NCI-H2196 (cell line): ENCODE results near the gene MADCAM1.

Experiments used
- DNase-seq: peaks from one replicate; lab custom pipeline; 2025; ENCODE audit not compliant: unreplicated experiment; lab: John Stamatoyannopoulos, UW

MADCAM1 gene

GRCh38 chr19:488505-489417 lies 7.5 kb upstream of the MADCAM1 start:
- DNase-seq, result peak; percentile 93

GRCh38 chr19:489418-490196 lies 6.7 kb upstream of the MADCAM1 start:
- no peak for DNase-seq

GRCh38 chr19:491146-491741 lies 5.0 kb upstream of the MADCAM1 start:
- DNase-seq, result no peak

DNA sequence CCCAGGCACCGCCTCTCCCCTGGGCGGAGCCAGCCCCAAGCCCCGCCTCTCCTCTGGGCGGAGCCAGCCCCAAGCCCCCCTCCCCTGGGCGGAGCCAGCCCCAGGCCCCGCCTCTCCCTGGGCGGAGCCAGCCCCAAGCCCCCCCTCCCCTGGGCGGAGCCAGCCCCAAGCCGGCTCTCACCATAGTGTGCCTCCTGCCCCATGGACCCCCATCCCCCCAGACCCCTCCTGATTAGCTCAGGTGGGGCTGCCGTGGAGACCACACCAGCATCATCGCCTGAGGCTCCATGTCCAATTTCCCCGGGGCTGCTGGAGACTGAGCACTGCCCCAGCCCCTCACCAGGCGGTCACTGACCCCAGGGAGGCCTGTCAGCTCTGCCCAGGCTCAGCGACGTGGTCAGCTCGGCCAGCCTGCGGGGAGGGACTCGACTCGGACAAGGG lies 4.2 kb upstream of the MADCAM1 start:
- no peak for DNase-seq

DNA sequence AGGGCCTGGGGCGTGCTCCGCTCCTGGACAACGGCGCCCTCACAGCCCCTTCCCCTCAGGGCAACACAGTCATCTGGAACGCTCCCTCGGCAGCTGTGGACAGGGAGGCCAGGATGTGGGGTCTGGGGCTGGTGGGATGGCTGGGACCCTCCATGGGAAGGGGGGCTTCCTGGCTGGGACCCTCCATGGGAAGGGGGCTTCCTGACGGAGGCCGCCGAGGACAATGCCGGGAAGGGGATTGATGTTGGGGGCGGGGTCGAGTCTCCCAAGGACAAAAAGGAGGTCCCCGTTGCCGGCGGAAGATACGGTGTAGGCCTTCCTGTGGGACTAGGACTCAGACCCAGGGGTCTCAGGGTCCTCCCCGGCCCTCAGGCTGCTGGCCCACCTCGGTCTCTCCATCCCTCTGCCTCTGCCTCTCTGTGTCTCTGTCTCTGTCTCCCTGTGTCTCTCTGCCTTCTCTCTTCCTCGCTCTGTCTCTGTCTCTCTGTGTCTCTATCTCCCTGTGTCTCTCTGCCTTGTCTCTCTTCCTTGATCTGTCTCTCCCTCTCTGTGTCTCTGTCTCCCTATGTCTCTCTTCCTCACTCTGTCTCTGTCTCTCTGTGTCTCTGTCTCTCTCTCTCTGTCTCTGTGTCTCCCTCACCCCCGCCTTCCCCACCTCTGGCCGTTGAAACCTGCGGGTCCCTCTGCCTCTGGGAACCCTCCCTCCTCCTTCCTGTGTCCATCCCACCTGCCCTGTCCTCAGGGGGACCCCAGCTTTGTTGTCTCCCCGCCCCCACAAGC lies 2.7 kb upstream of the MADCAM1 start:
- no peak for DNase-seq

DNA sequence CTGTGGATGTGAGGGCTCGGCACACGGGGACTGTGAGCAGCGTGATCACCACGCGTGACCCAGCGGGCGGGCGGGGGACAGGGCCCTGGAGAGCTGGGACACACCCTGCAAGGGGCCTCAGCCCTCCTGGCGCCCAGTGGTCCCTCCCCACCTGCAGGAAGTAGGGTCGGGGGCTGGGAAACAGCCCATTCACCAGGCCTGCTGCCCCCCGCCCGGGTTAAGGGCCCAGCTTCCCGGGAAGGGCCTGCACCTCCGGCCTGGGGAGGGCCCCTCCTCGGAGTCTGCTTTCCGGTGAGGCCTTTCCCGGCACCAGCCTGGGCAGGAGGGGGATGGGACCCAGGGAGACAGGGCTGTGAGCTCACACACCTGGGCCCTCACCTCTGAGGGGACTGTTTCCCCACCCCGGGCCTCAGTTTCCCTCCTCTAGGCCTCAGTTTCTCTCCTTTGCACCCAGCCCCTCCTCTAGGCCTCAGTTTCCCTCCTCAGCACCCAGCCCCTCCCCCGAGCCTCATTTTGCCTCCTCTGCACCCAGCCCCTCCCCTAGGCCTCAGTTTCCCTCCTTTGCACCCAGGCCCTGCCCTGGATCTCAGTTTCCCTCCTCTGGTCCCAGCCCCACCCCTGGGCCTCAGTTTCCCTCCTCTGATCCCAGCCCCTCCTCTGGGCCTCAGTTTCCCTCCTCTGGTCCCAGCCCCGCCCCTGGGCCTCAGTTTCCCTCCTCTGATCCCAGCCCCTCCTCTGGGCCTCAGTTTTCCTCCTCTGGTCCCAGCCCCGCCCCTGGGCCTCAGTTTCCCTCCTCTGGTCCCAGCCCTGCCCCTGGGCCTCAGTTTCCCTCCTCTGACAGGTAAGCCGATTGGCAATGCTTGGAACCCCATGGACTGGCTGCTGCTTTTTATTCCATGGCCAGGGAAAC lies 1.9 kb upstream of the MADCAM1 start:
- no peak for DNase-seq

GRCh38 chr19:495081-495401 lies 1.2 kb upstream of the MADCAM1 start:
- DNase-seq, result no peak

- no peak for DNase-seq
Observed at GRCh38 chr19:495402-496111, 729 bp upstream of the MADCAM1 start.

- DNase-seq, result no peak
Observed at GRCh38 chr19:496986-497385, 700 bp downstream of the MADCAM1 start.

GRCh38 chr19:497491-497868 lies 1.2 kb downstream of the MADCAM1 start:
- no peak for DNase-seq

GRCh38 chr19:497869-498510 lies 1.7 kb downstream of the MADCAM1 start:
- DNase-seq, result no peak

DNA sequence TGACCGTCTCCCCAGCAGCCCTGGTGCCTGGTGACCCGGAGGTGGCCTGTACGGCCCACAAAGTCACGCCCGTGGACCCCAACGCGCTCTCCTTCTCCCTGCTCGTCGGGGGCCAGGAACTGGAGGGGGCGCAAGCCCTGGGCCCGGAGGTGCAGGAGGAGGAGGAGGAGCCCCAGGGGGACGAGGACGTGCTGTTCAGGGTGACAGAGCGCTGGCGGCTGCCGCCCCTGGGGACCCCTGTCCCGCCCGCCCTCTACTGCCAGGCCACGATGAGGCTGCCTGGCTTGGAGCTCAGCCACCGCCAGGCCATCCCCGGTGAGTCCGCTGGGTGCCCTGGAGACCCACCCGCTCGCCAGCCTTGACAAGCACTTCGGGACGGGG lies 2.2 kb downstream of the MADCAM1 start:
- DNase-seq, result no peak

GRCh38 chr19:498977-499623 lies 2.8 kb downstream of the MADCAM1 start:
- no peak for DNase-seq

- no peak for DNase-seq
Observed at GRCh38 chr19:501646-502045, 5.4 kb downstream of the MADCAM1 start.

- DNase-seq, result no peak
Observed at GRCh38 chr19:504616-505015, 8.3 kb downstream of the MADCAM1 start.

- DNase-seq, result peak; percentile 99
Observed at GRCh38 chr19:506404-507285, 10.4 kb downstream of the MADCAM1 start.
